HG02798 (cell line): ENCODE results near the gene KCTD13.
"Not testable (repeated sequence)": the region's sequence is repeated elsewhere in the genome, so short reads cannot be mapped to it uniquely, and the experiment has no call there.

ENCODE experiments used
- ATAC-seq: cut with Tn5 transposase; IDR thresholded peaks from one replicate; pipeline ENCODE4 v1.9.1; 2021; ENCODE audit warnings: mild to moderate bottlenecking; ENCODE audit not compliant: unreplicated experiment, poor library complexity

The KCTD13 gene

GRCh38 chr16:29891525-29892457 lies 34.2 kb downstream of the KCTD13 start:
- no peak for ATAC-seq

- not testable (repeated sequence) for ATAC-seq
These were observed 36.7 kb downstream of the KCTD13 start for GRCh38 chr16:29889372-29889771.

GRCh38 chr16:29883987-29884386 lies 42.0 kb downstream of the KCTD13 start:
- no peak for ATAC-seq

- ATAC-seq, result no peak
These were observed 45.0 kb downstream of the KCTD13 start for GRCh38 chr16:29881050-29881449.

GRCh38 chr16:29878172-29878571 lies 47.9 kb downstream of the KCTD13 start:
- no peak for ATAC-seq

GRCh38 chr16:29877266-29877961 lies 48.6 kb downstream of the KCTD13 start:
- no peak for ATAC-seq

- ATAC-seq, result no peak
These were observed 49.3 kb downstream of the KCTD13 start for GRCh38 chr16:29876594-29877249.

GRCh38 chr16:29876217-29876593 lies 49.8 kb downstream of the KCTD13 start:
- no peak for ATAC-seq

- ATAC-seq, result no peak
These were observed 50.8 kb downstream of the KCTD13 start for GRCh38 chr16:29875206-29875605.

GRCh38 chr16:29873319-29873718 lies 52.7 kb downstream of the KCTD13 start:
- ATAC-seq, result no peak

- no peak for ATAC-seq
These were observed 54.0 kb downstream of the KCTD13 start for GRCh38 chr16:29871822-29872546.

GRCh38 chr16:29869067-29869466 lies 57.0 kb downstream of the KCTD13 start:
- ATAC-seq, result not testable (repeated sequence)

- no peak for ATAC-seq
These were observed 57.5 kb downstream of the KCTD13 start for GRCh38 chr16:29868396-29869009.

- no peak for ATAC-seq
These were observed 61.8 kb downstream of the KCTD13 start for GRCh38 chr16:29864205-29864604.

- ATAC-seq, result no peak
These were observed 62.4 kb downstream of the KCTD13 start for GRCh38 chr16:29863669-29863984.

GRCh38 chr16:29862884-29863668 lies 63.0 kb downstream of the KCTD13 start, which contains the start of gene CDIPT:
CDIPT (minus strand) TSS chr16:29863226; CDS start chr16:29862857, 369 bp downstream.
- ATAC-seq, result peak; percentile 94

GRCh38 chr16:29862383-29862883 lies 63.6 kb downstream of the KCTD13 start:
- peak; percentile 7 for ATAC-seq

- ATAC-seq, result no peak
These were observed 65.8 kb downstream of the KCTD13 start for GRCh38 chr16:29860218-29860617.

GRCh38 chr16:29858974-29859373 lies 67.1 kb downstream of the KCTD13 start:
- no peak for ATAC-seq
